OCI-LY3 (cell line): ENCODE data around the gene MTHFR.

Experiments used
- H2AFZ ChIP-seq: fragments of 200-600, 300-600 bp; shearing (Covaris generic); 2 replicates; pipeline ENCODE4 v1.6.0; 2014; ENCODE audit warnings: antibody characterized with exemption, low read depth, low read length
- H3K27ac ChIP-seq: fragments of 200-600, 300-600 bp; sonication (generic); 2 replicates; pipeline ENCODE4 v1.5.1; 2014; ENCODE audit warnings: mild to moderate bottlenecking, low read length, moderate library complexity, mixed read lengths
- H3K27me3 ChIP-seq: fragments of 200-600, 300-600 bp; sonication (generic); 2 replicates; pipeline ENCODE4 v1.6.1; 2014; ENCODE audit warnings: low read depth, low read length, mixed read lengths
- H3K36me3 ChIP-seq: fragments of 200-600, 300-600 bp; sonication (generic); replicated peaks from 2 replicates; pipeline ENCODE3; 2014; ENCODE audit warnings: low read depth, low read length, mixed read lengths
- H3K4me1 ChIP-seq: fragments of 300-600, 200-600 bp; sonication (generic); 2 replicates; pipeline ENCODE4 v1.6.1; 2014; ENCODE audit warnings: low read length, mixed read lengths
- H3K4me2 ChIP-seq: fragments of 200-600, 300-600 bp; sonication (generic); 2 replicates; pipeline ENCODE4 v1.6.1; 2014; ENCODE audit warnings: low read length, mixed read lengths
- H3K4me3 ChIP-seq: fragments of 300-600, 200-600 bp; sonication (generic); 2 replicates; pipeline ENCODE4 v1.5.1; 2014; ENCODE audit warnings: antibody characterized with exemption, mild to moderate bottlenecking, low read length, moderate library complexity
- H3K79me2 ChIP-seq: fragments of 300-600, 200-600 bp; shearing (Covaris generic); 2 replicates; pipeline ENCODE4 v1.6.1; 2014; ENCODE audit warnings: mild to moderate bottlenecking, low read length, mixed read lengths
- H3K9ac ChIP-seq: fragments of 300-600, 200-600 bp; shearing (Covaris generic); 2 replicates; pipeline ENCODE4 v1.6.0; 2014; ENCODE audit warnings: mild to moderate bottlenecking, low read length, moderate library complexity
- H3K9me3 ChIP-seq: fragments of 200-600, 300-600 bp; shearing (Covaris generic); 2 replicates; pipeline ENCODE4 v1.6.1; 2014; ENCODE audit warnings: low read length, mixed read lengths; ENCODE audit not compliant: insufficient read depth
- H4K20me1 ChIP-seq: fragments of 200-600, 300-600 bp; sonication (generic); 2 replicates; pipeline ENCODE4 v1.6.1; 2016; ENCODE audit warnings: low read length, mixed read lengths; ENCODE audit not compliant: insufficient read depth
- CTCF ChIP-seq: fragments of 200-600, 300-600 bp; sonication (generic); IDR thresholded peaks from 2 replicates; pipeline ENCODE4 v1.5.1; 2014; ENCODE audit warnings: antibody characterized with exemption, low read length, low read depth
- EZH2phosphoT487 ChIP-seq: fragments of 200-600 bp; shearing (Covaris generic); IDR thresholded peaks from 2 replicates; pipeline ENCODE4 v1.6.1; 2018; ENCODE audit warnings: antibody characterized with exemption, mixed run types, low read depth

The MTHFR gene

GRCh38 chr1:11838349-11839272, 32.8 kb upstream of the MTHFR start:
- no peak overlapping the region for H3K9ac ChIP-seq
- peaks cover 12% of the 10 kb centered on the region for H3K36me3 ChIP-seq
- TF ChIP-seq CTCF: peak; percentile 76
- TF ChIP-seq EZH2phosphoT487: no peak

GRCh38 chr1:11837767-11838348, 32.1 kb upstream of the MTHFR start:
- H3K27me3 ChIP-seq: no peaks in the 10 kb centered on the region
- peaks cover 12% of the 10 kb centered on the region for H3K36me3 ChIP-seq
- no peak overlapping the region for H3K4me2 ChIP-seq
- no peak overlapping the region for H3K4me3 ChIP-seq
- H3K27ac ChIP-seq: no peak overlapping the region
- no peak overlapping the region for H2AFZ ChIP-seq
- no peaks in the 10 kb centered on the region for H3K4me1 ChIP-seq
- no peaks in the 10 kb centered on the region for H4K20me1 ChIP-seq
- no peak overlapping the region for H3K9ac ChIP-seq
- no peaks in the 10 kb centered on the region for H3K79me2 ChIP-seq
- TF ChIP-seq EZH2phosphoT487 (no peak), CTCF (no peak)
- H3K9me3 ChIP-seq: no peaks in the 10 kb centered on the region

More at GRCh38 chr1:11838349-11839272, 32.8 kb upstream of the MTHFR start:
- H2AFZ ChIP-seq: no peak overlapping the region
- no peak overlapping the region for H3K27ac ChIP-seq
- H3K79me2 ChIP-seq: no peaks in the 10 kb centered on the region
- H3K9me3 ChIP-seq: no peaks in the 10 kb centered on the region
- no peaks in the 10 kb centered on the region for H3K4me1 ChIP-seq
- H3K4me3 ChIP-seq: no peak overlapping the region
- H3K27me3 ChIP-seq: no peaks in the 10 kb centered on the region
- H4K20me1 ChIP-seq: no peaks in the 10 kb centered on the region
- H3K4me2 ChIP-seq: no peak overlapping the region

DNA sequence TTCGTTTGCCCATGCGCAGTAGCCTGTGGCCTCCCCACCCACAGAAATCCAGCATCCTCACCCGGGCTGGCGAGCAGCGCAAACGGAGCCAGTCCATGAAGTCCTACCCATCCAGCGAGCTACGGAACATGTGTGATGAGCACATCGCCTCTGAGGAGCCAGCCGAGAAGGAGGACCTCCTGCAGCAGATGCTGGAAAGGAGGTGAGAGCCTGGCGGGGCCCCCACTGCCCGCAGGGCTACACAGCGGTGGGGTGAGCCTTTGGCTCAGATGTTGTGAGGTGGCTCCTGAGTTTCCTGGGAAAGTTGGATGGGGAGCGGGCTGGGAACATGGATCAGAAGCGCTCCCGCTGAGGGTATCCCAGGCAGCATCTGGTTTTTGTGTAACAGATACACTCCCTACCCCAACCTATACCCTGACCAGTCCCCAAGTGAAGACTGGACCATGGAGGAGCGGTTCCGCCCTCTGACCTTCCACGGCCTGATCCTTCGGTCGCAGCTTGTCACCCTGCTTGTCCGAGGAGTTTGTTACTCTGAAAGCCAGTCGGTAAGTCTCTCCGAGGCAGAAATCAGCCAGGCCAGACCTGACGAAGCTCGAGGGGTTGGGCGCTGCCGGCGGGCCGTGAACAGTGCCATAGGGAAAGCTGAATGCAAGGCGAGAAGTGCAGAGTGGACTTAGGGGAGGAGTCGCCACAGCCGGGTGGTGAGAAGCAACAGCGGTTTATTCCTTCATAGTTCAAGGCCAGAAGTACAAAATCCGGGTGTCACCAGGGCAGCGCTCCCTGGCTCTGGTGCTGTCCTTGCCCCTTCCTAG, 31.4 kb upstream of the MTHFR start:
- Histone ChIP-seq H3K27me3 (no peaks in the 10 kb centered on the region), H3K79me2 (no peaks in the 10 kb centered on the region), H2AFZ (no peak overlapping the region), H3K36me3 (peaks cover 12% of the 10 kb centered on the region), H3K4me1 (no peaks in the 10 kb centered on the region), H3K4me3 (no peak overlapping the region), H3K4me2 (no peak overlapping the region), H4K20me1 (no peaks in the 10 kb centered on the region), H3K9me3 (no peaks in the 10 kb centered on the region), H3K9ac (no peak overlapping the region), H3K27ac (no peak overlapping the region)
- no peak for TF ChIP-seq EZH2phosphoT487
- TF ChIP-seq CTCF: no peak
